ENCODE data around the gene PCDHGA1.
A peak's percentile ranks its signal among the peaks of the same experiment; 100 is the strongest.

The PCDHGA1 gene

DNA sequence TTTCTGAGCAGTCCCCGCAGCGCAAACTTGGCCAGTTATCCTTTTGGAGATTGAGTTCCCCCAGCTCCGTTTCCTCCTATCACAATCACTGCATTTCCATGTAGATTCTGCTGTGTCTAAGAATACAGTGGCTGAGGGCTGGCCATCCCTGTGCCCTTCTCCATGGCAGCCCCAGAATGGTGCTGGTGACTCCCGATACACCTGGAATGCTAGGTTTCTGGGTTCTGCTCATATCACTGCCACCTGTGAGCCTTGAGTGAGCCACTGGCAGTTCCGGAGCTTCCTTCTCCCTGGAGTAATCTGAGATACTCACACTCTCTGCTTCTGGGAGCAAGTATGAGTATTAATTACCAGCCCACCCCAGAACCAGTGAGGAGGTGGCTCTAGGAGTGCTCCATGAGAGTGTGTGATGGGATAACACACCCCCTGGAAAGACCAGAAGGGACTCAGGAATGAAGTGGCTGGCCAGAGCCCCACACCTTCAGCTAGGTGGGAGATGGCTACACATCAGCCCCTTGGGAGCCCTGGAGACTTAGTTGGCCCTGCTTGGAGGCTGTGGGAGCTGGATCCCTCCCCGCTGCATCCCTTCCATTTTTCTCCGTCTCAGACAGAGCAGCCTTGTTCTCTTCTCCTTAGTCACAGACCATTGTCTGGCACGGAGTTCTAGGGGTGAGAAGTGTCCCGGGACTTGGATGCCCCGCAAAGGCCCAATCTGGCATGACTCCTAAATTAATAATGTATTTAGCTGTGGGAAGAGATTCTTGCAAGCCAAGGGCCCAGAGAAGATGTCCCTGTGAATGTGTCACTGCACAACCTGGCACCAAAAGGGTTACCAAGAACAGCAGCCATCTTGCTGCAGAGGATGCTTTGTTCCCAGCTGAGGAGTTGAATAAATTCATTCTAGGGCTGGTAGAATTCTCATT is 163.4 kb downstream of the PCDHGA1 start:
- DNase-seq, result no peak

DNA sequence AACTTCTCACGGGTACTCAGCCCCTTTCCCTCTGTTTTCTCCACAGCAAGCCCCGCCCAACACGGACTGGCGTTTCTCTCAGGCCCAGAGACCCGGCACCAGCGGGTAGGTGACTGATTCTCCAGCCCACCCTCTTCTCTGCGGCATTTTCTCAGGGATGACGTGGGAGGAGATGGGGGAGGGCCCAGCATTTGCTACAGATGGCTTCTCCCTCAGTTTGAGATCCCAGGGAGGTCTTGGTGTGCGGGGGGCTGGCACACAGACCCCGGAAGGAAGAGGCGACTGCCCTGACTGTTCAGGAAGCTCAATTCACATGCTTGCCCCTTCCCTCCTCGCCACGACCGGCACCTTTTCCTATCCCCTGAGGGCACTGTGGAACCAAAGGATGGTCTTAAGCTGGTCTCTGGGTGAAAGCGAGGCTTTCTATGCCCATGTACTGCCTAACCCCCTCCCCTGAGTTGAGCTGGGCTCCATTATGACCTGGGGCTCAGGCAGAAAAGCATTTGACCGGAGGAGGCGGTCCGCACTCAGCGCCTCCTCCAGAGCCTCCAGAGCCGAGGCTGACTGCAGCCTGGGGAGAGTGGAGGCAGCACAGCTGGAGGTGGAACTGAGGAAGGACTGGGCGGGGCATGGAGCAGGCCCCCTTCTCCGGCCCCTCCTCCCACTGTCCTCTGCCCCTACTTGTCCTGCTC is 164.6 kb downstream of the PCDHGA1 start:
- no peak for DNase-seq

DNA sequence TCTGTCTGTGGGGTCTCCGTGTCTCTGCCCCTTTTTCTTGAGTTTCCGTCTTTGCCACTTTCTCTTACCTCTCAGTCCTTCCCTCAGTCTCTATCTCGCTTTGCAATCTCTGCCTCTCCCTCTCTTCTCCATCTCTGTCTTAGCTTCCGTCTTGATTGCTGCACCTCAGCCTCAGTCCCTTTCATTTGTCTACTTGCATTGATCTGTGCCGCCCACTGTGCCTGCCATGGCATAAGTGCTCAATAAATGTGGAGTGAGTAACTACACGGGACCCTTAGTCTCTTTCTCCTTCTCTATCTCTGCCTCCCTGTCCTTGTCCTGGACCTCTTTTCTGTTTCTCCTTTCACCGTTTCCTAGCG is 165.1 kb downstream of the PCDHGA1 start:
- DNase-seq, result no peak

DNA sequence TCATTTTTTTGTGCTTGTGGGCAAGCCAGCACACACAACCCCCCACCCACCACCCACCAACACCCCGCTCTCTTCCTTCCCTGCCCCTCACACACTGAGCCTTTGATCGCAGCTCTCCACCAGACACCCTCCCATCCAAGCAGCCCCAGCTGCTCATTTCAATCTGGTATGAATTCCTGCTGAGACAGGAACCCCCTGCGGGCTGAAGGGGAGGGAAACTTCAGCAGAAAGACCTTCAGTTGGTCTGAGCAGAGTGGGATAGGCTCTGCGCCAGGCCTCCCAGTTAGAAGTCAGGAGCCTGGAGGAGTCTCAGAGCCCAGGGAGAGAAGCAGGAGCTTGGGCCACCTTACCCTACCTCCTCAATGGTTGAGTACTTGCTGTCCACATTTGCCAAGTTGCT is 165.7 kb downstream of the PCDHGA1 start:
- no peak for DNase-seq

DNA sequence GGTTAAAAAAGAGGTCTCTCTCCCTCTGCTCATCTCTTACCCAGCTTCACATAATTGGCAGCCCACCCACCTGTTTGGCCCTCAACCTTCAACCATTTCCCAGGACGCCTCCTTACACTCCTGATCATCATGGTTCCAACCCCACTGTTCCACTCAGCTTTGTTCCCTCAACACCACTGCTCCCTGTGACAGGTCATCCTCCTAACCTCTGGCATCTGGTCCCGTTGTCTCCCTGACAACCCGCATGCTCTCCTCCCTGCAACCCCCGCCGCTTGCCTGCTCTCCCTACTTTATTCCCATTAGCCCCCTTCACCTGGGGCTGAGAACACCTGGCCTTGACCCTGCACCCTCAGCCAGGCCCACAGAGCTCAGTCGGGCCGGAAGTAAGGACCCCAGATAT is 171.4 kb downstream of the PCDHGA1 start:
- DNase-seq, result no peak

DNA sequence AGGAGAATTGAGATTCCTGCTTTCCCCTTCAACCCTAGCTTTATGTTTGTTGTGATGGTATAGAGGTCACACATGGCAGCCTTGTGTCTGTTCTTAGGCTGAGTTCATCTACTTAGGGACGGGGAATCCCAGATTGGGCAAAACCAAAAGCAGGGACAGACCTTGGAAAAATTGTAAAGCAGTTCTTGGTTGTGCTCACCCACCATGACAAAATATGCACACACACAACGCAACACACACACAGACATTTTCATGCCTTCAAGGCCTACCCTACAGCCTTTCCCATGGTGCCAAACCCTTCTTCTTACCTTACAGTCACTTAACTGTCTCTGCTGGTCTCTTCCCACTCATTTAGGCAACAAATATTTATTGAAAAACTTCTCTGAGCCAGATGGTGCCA is 173.4 kb downstream of the PCDHGA1 start:
- DNase-seq, result no peak

DNA sequence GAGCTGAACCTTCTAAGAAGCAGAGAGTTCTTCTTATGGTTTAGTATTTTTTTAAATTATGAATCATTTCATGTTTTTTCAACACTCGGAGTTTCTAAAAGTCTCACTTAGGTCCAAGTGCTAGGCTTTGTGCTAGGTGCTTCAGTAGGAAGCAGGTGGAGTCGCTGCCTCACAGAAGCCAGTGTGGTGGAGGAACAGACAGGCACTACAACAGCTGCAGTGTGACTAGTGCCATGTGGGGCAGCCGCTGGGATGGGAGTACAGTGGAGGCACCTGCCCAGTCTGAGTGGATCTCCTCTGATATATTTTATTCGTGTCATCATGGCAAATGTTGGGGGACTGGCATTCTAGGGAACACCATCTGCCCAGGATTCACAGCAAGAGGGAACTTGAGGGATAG is 173.9 kb downstream of the PCDHGA1 start:
- DNase-seq, result no peak

DNA sequence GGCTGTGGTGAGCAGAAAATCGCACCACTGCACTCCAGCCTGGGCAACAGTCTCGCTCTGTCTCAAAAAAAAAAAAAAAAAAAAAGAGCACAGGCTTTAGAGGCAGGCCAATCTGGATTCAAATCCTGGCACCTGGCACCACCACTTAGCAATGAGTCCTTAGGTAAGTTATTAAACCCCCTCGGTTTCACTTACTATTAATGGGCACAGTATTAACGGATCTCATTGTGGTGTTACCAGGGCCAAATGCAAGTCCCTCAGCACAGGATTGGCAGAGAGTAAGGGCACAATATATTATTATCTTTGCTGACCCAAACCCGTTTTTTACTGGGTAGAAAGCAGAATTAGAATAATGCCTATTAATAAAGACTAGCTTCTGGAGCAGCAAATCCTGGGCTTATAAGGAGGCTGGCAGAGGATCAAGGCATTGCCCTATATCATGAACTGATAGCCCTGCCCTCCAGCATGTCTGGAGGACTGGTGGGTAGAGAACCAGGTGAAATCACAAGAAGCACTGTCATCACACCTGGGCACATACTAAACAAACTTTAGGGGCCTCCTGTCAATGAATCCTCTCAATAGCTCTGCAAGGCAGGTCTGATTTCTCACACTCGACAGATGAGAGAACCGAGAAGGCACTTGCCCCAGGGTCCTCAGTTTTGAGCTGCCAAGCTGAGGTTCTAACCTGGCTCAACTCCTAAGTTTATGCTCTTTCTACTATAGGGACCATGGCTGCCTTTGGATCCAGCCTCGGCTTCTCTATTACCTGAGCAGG is 176.3 kb downstream of the PCDHGA1 start:
- no peak for DNase-seq

DNA sequence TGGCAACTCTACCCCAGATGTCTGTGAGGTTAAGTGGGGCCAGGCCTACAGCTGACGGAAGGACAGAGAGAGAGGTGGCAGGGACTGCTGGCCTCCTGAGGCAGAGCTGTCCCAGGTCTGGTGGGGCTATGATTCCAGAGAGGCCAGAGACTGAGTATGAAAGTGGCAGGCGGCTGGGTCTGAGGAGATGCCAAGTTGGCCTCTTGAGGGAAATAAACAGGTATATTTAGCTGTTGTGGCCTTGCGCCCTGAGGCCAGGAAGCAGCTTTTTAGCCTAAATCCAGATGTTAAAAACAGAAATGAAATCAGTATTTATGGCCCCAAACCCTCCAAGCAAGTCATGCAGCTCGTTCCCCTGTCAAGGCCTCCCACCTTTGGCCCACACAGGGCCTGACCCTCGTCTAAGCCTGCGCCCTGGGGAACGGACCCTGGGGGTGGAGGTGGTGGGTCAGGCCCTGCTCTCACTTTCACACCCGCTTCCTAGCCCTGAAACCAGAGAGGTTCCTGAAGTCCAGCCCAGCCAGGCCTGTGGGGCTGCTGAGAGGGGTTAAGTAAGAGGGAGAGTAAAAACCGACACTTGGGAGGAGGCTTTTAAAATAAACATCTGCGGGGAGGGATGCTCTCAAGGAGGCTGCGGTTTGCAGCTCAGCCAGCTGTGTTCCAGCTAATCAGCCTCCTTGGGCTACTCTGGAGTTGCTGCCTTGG is 177.2 kb downstream of the PCDHGA1 start:
- DNase-seq, result no peak

DNA sequence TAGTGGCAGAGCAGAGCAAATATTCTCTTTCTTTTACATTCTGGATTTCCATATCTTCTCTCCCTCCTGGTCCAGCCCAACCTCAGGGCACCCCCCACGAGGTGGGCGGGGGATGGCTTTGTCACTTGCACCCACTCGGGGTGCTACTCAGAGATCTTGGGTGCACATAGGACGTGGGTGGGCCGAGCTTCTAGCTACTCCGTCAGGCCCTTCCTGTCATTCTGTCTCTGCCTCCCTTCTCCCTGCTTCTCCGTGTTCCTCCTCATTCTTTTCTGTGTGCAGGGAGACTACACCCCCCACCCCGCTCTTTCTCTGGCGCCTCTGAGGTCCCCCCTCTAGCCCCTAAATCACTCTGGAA is 178.1 kb downstream of the PCDHGA1 start:
- no peak for DNase-seq

DNA sequence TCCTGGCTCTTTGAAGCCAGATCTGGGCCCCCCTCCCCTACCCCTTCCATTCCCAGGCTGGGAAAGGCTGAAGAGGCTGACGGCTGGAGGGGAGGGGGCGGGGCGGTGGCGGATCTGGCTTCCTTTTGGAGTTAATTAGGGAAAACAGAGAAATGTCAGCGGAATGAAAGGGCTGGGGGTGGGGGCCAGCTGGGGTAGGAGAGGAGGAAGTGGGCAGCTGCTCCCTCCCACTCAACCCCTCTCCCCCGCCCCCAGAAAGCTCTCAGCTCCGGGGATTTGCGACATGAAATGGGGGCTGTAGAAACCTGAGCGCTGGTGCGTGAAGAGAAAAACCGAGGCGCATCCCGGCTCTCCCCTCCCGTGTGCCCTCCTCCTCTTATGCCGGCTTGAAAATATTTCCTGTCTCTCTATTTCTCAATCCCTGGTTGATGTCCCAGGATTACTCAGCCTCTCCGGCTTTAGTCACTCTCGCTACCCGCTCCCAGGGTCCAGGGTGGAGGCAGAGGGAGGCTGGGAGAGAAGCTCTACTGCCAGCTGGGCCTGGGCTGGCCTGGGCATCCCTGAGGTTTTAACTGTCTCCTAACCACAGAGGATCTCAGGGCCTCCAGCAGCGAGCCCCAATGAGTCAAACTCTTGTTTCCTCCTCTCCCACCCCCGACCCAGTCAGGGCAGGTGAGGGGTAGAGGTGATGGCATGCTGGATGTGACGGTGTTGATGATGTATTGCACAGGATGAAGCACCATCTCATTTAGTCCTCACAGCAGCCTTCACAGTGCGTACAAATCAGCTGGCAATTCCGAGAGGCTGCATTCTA is 178.7 kb downstream of the PCDHGA1 start:
- DNase-seq, result no peak

DNA sequence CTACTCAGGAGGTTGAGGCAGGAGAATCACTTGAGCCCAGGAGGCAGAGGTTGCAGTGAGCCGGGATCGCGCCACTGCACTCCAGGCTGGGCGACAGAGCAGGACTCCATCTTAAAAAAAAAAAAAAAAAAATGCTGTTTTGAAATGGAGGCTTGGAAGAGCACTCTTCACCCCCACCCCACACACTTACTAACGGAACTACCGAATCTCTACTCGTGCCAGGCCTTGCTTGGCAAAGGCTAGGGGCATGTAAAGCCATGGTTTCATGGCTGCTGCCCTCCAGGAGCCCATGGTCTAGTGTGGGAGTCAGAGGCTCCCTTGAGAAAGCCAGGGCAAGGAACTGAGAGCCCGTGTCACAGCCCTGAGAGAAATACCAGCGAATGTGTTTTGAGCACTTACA is 179.8 kb downstream of the PCDHGA1 start:
- no peak for DNase-seq

DNA sequence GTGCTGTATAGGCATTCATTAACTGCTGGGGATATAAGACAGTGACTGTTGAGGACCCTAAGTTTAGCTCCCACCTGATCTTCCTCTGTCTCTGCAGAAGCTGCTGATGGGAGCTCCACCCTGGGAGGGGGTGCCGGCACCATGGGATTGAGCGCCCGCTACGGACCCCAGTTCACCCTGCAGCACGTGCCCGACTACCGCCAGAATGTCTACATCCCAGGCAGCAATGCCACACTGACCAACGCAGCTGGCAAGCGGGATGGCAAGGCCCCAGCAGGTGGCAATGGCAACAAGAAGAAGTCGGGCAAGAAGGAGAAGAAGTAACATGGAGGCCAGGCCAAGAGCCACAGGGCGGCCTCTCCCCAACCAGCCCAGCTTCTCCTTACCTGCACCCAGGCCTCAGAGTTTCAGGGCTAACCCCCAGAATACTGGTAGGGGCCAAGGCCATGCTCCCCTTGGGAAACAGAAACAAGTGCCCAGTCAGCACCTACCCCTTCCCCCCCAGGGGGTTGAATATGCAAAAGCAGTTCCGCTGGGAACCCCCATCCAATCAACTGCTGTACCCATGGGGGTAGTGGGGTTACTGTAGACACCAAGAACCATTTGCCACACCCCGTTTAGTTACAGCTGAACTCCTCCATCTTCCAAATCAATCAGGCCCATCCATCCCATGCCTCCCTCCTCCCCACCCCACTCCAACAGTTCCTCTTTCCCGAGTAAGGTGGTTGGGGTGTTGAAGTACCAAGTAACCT is 180.7 kb downstream of the PCDHGA1 start:
- peak in 1 of 2 donors; percentile 39 for DNase-seq

DNA sequence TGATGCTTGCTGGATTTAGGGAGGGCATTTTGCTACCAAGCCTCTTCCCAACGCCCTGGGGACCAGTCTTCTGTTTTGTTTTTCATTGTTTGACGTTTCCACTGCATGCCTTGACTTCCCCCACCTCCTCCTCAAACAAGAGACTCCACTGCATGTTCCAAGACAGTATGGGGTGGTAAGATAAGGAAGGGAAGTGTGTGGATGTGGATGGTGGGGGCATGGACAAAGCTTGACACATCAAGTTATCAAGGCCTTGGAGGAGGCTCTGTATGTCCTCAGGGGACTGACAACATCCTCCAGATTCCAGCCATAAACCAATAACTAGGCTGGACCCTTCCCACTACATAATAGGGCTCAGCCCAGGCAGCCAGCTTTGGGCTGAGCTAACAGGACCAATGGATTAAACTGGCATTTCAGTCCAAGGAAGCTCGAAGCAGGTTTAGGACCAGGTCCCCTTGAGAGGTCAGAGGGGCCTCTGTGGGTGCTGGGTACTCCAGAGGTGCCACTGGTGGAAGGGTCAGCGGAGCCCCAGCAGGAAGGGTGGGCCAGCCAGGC is 181.5 kb downstream of the PCDHGA1 start:
- no peak for DNase-seq

DNA sequence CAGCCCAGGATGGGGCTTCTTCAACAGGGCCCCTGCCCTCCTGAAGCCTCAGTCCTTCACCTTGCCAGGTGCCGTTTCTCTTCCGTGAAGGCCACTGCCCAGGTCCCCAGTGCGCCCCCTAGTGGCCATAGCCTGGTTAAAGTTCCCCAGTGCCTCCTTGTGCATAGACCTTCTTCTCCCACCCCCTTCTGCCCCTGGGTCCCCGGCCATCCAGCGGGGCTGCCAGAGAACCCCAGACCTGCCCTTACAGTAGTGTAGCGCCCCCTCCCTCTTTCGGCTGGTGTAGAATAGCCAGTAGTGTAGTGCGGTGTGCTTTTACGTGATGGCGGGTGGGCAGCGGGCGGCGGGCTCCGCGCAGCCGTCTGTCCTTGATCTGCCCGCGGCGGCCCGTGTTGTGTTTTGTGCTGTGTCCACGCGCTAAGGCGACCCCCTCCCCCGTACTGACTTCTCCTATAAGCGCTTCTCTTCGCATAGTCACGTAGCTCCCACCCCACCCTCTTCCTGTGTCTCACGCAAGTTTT is 182.1 kb downstream of the PCDHGA1 start:
- DNase-seq, result peak; percentile 76 to 85

DNA sequence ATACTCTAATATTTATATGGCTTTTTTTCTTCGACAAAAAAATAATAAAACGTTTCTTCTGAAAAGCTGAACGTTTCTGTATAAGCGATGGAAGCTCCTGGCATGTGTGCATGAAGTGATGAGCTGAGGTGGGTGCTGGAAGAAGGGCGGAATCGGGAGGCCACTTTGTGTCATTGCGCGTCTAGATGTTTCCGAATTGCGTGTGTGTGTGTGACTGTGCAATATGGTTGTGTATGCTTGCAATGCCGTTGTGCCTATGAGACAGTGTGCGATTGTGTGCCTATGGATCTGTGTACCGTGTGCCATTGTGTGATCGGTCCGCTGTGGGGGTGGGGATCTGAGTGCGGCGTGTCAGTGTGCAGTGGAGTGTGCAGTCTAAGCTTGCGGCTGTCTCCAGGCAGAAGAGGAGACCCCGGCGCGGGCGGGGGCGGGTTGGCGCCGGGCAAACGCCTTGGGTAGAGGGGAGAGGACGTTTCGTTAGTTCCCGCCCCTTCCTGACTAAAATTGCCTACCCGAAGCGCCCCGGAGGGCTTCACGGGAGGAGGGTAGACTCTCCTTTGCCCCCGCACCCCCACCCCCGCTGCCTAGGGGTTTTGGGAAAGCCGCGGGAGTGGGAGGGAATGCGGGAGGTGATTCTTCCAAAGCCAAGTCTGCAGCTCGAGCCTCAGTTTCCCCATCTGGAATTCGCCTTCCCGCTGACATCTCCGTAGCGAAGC is 182.8 kb downstream of the PCDHGA1 start:
- DNase-seq, result peak in 1 of 2 donors; percentile 25

DNA sequence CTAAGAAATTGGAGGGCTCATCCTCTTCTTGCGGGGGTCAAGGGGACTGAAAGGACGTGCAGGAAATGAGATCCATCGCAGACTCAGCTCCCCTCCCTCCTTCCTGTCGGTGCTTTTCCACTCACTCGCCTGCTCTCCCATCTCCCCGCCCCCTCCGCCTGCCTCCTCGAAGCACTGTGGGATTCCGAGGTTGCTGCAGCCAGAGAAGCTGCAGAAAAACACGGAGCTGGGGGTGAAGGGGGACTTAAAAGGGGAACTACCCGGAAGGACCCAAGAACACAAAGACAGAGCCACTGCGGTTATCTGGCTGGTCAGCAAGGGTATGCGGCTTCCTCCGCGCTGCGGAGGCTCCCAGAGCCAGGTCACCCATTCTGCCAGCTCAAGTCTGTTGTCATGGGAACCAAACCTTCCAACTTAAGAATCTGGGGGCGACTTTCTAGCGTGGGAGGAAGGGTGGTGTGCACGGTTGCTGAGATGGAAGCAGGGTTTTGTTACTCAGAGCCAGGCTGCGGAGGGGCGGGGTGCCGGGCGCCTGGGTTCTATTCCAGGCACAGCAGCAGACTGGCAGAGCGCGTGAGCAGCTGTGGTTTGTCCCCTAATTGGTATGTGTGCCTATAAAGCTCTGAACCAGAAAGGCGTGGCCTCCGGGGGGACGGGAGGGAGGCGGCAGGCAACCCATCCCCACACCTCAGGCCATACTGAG is 183.5 kb downstream of the PCDHGA1 start:
- DNase-seq, result peak; percentile 23 to 33

DNA sequence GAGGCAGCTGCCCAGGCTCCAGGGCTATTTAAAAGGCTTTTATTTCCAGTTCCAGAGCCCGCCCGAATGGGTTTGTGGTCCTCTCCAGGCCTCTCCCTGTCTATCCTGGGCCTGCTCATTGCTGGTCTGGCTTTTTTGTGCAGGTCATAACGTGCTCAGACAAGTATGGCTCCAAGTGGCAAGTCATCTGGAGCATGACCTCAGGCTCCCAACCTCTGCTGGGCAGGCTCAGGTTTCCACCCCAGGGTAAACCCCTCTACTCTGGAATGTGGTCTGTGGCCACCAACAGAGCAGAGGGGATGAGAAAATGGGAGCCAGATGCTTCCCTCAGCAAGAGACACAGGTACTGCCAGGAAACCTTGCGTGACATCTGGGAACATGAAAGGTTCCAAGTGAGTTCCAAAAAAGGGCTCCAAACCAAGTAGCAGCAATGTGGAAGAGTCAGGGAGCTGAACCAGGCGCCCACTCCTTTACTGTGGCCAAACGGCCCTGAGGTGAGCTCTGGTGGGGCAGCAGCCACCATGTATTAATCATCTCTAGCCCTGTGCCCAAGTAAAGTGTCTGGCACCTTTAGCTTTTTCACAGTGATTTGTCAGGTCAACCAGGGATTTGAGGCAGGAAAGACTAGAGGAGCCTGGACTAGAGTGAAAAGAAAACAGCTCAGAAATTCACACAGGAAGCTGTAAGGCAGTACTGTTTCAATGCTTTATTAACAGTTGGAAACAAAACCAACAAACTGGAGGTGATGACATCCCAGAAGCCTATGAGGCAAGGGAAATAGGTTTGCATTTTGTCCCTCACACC is 184.2 kb downstream of the PCDHGA1 start:
- no peak for DNase-seq

DNA sequence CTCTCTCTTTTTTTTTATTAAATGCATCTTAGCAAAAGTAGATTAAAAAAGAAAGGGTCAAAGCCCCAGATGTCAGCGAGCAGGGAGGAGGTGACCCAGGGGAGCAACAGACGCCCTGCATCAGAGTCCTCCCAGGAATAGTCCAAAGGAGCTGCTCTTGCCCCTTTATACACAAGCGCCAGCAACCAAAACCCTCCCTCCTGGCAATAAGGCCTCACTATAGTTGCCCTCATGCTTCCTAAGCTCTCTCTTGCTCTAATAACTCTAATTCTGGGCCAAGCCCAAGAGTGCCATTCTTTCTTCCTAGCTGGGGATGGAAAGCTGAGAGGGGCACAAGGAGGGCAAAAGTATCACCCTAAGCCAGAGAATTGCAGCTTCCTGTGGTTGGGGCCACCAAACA is 184.8 kb downstream of the PCDHGA1 start:
- DNase-seq, result no peak

Data from CD4-positive, alpha-beta T cell treated with Interferon alpha-2 for 1 hour (primary cell).